ENCODE data around the gene TMA7. TPM values are rescaled to one million over a fixed set of nuclear protein-coding genes. Genes with fewer than 3 reads are reported as not detected.
A peak's percentile ranks its signal among the peaks of the same experiment; 100 is the strongest.

Gene TMA7
- total and polyA plus RNA-seq, 2 donors (not counting 3 experiments of a cell fraction or from before 2014, with no cell fraction given): 137 to 306 TPM

GRCh38 chr3:48464713-48465221 is 24.7 kb downstream of the TMA7 start:
- Histone ChIP-seq H3K4me3 (replicated peaks in 1 of 3; ENCODE audit: insufficient read depth in 1 of 3, low read depth in 1 of 3, low read length in 3 of 3) (no peak overlapping the region), H3K9ac (replicated peaks; ENCODE audit: extremely low read depth, insufficient read depth, low read length) (peak overlapping the region; percentile 43), H3K9me3 (replicated peaks; ENCODE audit: control insufficient read depth, insufficient read depth, low read length) (no peaks in the 10 kb centered on the region), H3K27me3 (ENCODE audit: control insufficient read depth in 2 of 2, insufficient read depth in 2 of 2, low read length in 2 of 2) (no peaks in the 10 kb centered on the region), H4K20me1 (replicated peaks; ENCODE audit: control insufficient read depth, extremely low read depth, insufficient read depth, low read length) (no peaks in the 10 kb centered on the region), H3K4me2 (ENCODE audit: insufficient read depth, low read length) (no peak overlapping the region), H3K4me1 (ENCODE audit: control insufficient read depth, extremely low read depth, insufficient read depth, low read length) (peaks cover 24% of the 10 kb centered on the region), H2AFZ (ENCODE audit: low read depth, low read length) (no peak overlapping the region), H3K79me2 (ENCODE audit: control insufficient read depth, insufficient read depth, low read length) (peaks cover 31% of the 10 kb centered on the region), H3K9me1 (replicated peaks; ENCODE audit: control insufficient read depth, extremely low read depth, insufficient read depth, low read length) (no peaks in the 10 kb centered on the region), H3K36me3 (ENCODE audit: control insufficient read depth in 2 of 2, extremely low read depth in 1 of 2, insufficient read depth in 2 of 2, low read length in 2 of 2) (peaks cover 2 to 43% of the 10 kb centered on the region in 2 experiments), H3K27ac (ENCODE audit: insufficient read depth, low read depth, low read length) (peak overlapping the region; percentile 98)
- dilution Hi-C loops (cut with MboI; ENCODE audit: extremely low pct_ligation_motif_present, low sequenced_read_pairs): no loop called here
- BruUV-seq (replicated peaks): no TSS peak
- FAIRE-seq (no peak), DNase-seq (ENCODE audit: low read depth, low spot score) (no peak)
- intact Hi-C loops (cut with micrococcal nuclease): loop anchor here (1.0 to 2.0 kb wide), 10 partner anchors 9 to 222 kb away; partner anchors contain the start of genes ATRIP, CCDC51, SLC26A6 and TMA7
- POLR2A ChIA-PET: no interaction called here
- TF ChIP-seq POLR2A (IDR thresholded peaks at IDR 0.05; ENCODE audit: low read depth, low read length) (no peak), MAX (IDR thresholded peaks at IDR 0.05; ENCODE audit: insufficient read depth, insufficient read length) (no peak), POLR2AphosphoS5 (IDR thresholded peaks at IDR 0.05; ENCODE audit: insufficient read depth, low read depth, low read length) (no peak), EZH2 (IDR thresholded peaks at IDR 0.05; ENCODE audit: borderline replicate concordance, low read depth, low read length, severe bottlenecking) (no peak), FOS (IDR thresholded peaks at IDR 0.05; ENCODE audit: borderline replicate concordance, insufficient read depth, low read length) (no peak), GATA2 (IDR thresholded peaks at IDR 0.05; ENCODE audit: insufficient read depth, insufficient read length, low read depth, low read length) (no peak), JUN (IDR thresholded peaks at IDR 0.05; ENCODE audit: borderline replicate concordance, insufficient read depth, insufficient read length, low read depth) (no peak), CTCF (IDR thresholded peaks at IDR 0.05; ENCODE audit: extremely low read depth in 1 of 2, insufficient read depth in 1 of 2, low read depth in 1 of 2, low read length in 2 of 2) (no peak), MYC (IDR thresholded peaks at IDR 0.05; ENCODE audit: low read depth, low read length) (no peak)
- CTCF ChIA-PET: interaction anchor here (1.0 to 6.2 kb wide), 8 partner anchors 9 to 93 kb away, joined by 3 to 63 read pairs (median 5); partner anchors contain the start of genes PFKFB4 and SHISA5

Measured in endothelial cell of umbilical vein (primary cell).